Pancreas (tissue), 10 donors: ENCODE results near the gene PLB1. TPM values are rescaled to one million over a fixed set of nuclear protein-coding genes. Genes with fewer than 3 reads are reported as not detected.

Experiments
- ATAC-seq, 4 donors: fragments of 200-7000 bp; cut with Tn5 transposase; one replicate each; pipeline versions ENCODE4 v1.8.0 to v1.9.1; 2020; ENCODE audit warnings: mild to moderate bottlenecking in 4 of 4, moderate library complexity in 4 of 4
- DNase-seq, 6 donors: peaks; one replicate each; pipeline ENCODE4 v3.0.0-alpha.2; 2020
- FAIRE-seq: peaks from 2 replicates; lab custom pipeline; 2012; peaks lifted over from hg19 to GRCh38; lab: Jason Lieb, UNC
- H3K27ac ChIP-seq, 4 donors: fragments of 200-600 bp; sonication (generic); 1 replicate in 3 of 4; 2 replicates in 1 of 4; pipeline versions ENCODE4 v1.5.0 to v1.8.0; 2020
- H3K27me3 ChIP-seq, 4 donors: fragments of 200-600 bp; one replicate each; pipeline ENCODE4 v1.8.0; 2021
- H3K36me3 ChIP-seq, 3 donors: fragments of 200-600 bp; sonication (generic) in 1 of 3; one replicate each; pipeline versions ENCODE4 v1.5.0 to v1.8.0; 2020 to 2021
- H3K4me1 ChIP-seq, 3 donors: fragments of 200-600 bp; one replicate each; pipeline ENCODE4 v1.8.0; 2021
- H3K4me3 ChIP-seq, 4 donors: fragments of 200-600 bp; sonication (generic) in 2 of 4; one replicate each; pipeline versions ENCODE4 v1.5.0 to v1.8.0; 2020 to 2021
- H3K9me3 ChIP-seq, 4 donors: fragments of 200-600 bp; one replicate each; pipeline ENCODE4 v1.8.0; 2021
- WGBS, 2 donors: extraction: QIAGEN DNeasy Blood & Tissue Kit; methylation state at CpG; one replicate each; pipeline ENCODE4 v1.1.7; 2013; 5-methylcytosine and 5-hydroxymethylcytosine counted together
- intact Hi-C, 3 donors: fragments of 100-400 bp; cut with DNase I; formaldehyde crosslinking; loops; one replicate each; pipeline versions ENCODE4 v1.11.1 to v1.14.2; 2022
- polyA plus RNA-seq, 2 donors: library from polyadenylated mRNA; stranded (reverse); fragments of 200-250 nt; gene quantifications; one replicate each; pipeline ENCODE4 v1.2.3, GENCODE V29; 2013
- total RNA-seq, 6 donors: library from RNA; stranded (reverse); fragmentation: NEBNext Ultra II Directional in 4 of 6; extraction: Animal tissue kit (Norgen Biotek cat#: 25700) in 4 of 6; gene quantifications; one replicate each; pipeline versions ENCODE4 v1.2.1 to v1.2.4, GENCODE V29; 2021 to 2023
- TF ChIP-seq, protein P1 (sequence below), 4 donors: fragments of 200-600 bp; sonication (generic) in 3 of 4; IDR thresholded peaks; one replicate each; pipeline versions ENCODE4 v1.5.0 to v1.8.0; 2021; ENCODE audit warnings: antibody characterized with exemption in 4 of 4
- donor health status: healthy with polysubstance abuse.
- donor health status: DM: no; HTN: no; CAD: no; lungs with moderate emphysema.
- donor health status: DM: no; HTN: no; CAD: no.
- donor health status: control.
- donor health status: control.
- donor health status: Bipolar disorder and iron deficiency.
- donor health status: DM: yes; HTN: yes; CAD: no.
- donor health status: DM: no; HTN: no; CAD: no.
- donor health status: DM: no; HTN: no; CAD: no.
- donor health status: DM: yes; HTN: yes; CAD: no.

Gene PLB1, protein sequence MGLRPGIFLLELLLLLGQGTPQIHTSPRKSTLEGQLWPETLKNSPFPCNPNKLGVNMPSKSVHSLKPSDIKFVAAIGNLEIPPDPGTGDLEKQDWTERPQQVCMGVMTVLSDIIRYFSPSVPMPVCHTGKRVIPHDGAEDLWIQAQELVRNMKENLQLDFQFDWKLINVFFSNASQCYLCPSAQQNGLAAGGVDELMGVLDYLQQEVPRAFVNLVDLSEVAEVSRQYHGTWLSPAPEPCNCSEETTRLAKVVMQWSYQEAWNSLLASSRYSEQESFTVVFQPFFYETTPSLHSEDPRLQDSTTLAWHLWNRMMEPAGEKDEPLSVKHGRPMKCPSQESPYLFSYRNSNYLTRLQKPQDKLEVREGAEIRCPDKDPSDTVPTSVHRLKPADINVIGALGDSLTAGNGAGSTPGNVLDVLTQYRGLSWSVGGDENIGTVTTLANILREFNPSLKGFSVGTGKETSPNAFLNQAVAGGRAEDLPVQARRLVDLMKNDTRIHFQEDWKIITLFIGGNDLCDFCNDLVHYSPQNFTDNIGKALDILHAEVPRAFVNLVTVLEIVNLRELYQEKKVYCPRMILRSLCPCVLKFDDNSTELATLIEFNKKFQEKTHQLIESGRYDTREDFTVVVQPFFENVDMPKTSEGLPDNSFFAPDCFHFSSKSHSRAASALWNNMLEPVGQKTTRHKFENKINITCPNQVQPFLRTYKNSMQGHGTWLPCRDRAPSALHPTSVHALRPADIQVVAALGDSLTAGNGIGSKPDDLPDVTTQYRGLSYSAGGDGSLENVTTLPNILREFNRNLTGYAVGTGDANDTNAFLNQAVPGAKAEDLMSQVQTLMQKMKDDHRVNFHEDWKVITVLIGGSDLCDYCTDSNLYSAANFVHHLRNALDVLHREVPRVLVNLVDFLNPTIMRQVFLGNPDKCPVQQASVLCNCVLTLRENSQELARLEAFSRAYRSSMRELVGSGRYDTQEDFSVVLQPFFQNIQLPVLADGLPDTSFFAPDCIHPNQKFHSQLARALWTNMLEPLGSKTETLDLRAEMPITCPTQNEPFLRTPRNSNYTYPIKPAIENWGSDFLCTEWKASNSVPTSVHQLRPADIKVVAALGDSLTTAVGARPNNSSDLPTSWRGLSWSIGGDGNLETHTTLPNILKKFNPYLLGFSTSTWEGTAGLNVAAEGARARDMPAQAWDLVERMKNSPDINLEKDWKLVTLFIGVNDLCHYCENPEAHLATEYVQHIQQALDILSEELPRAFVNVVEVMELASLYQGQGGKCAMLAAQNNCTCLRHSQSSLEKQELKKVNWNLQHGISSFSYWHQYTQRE (N-terminal part only)
- total RNA-seq (1 to 10 TPM in 3 of 6 donors, under 1 TPM in 3; 0.16 to 2.4 (median 0.76) TPM), polyA plus RNA-seq (1 to 10 TPM in 1 of 2 donors, under 1 TPM in 1; 0.80 to 1.4 TPM)

DNA sequence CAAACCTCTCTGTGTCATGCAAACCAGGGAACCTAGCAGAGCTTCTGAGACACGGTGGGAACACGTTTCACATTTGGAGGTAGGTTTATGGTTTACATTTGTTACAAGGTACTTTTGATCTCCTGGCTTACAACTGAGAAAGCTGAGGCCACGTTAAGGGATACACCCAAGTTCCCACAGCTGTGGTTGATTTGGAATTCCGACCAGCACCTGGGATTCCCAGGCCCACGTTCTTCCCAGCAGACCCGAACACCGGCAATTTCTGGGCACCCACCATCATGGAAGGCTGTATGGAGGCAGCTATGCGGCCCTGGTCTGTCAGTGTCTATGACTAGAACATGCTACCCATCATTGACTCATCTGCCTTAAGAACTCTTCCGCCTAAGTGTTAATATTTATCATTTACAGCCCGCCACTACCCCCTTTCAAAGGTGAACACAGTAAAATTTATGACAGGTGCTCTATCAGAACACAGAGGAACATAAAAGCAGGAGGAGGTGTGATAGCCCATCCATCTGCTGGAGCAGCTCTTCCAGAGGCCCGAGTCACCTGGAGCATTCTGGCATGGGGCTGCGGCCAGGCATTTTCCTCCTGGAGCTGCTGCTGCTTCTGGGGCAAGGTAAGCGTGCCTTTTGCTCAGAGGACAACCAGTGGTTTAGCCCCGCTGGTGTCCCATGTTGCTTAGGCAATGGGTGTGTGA, at the start of gene PLB1:
Gene PLB1, plus strand, starts transcription at position 510 of the 700 bp plus-strand sequence. Its CDS starts 55 bp downstream, at position 565.
- FAIRE-seq (no peak), ATAC-seq (no peak)
- no peak within 1 kb of the TSS for H3K27ac ChIP-seq

DNA sequence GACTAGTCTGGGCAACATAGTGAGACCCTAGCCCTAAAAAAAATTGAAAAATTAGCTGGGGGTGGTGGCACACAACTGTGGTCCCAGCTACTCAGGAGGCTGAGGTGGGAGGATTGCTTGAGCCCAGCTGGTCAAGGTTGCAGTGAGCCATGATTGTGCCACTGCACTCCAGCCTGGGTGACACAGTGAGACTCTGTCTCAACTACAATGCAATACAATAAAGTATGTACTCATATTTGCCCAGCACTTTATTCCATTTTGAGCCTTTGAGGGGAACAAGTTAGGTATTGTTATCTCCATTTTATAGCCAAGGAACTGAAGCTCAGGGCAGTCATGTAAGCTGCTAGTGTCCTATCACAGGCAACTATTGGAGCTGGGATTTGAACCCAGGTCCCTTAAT, 49.3 kb upstream of the PLB1 start:
- ATAC-seq (no peak), FAIRE-seq (no peak), DNase-seq (no peak)
- intact Hi-C loops: no loop called here
- no peaks in the 10 kb centered on the region for H3K4me1 ChIP-seq
- H3K27ac ChIP-seq: no peak overlapping the region
- no peaks in the 10 kb centered on the region for H3K9me3 ChIP-seq
- H3K27me3 ChIP-seq: no peaks in the 10 kb centered on the region
- no peak overlapping the region for H3K4me3 ChIP-seq
- H3K36me3 ChIP-seq: no peaks in the 10 kb centered on the region
- TF ChIP-seq, protein P1, sequence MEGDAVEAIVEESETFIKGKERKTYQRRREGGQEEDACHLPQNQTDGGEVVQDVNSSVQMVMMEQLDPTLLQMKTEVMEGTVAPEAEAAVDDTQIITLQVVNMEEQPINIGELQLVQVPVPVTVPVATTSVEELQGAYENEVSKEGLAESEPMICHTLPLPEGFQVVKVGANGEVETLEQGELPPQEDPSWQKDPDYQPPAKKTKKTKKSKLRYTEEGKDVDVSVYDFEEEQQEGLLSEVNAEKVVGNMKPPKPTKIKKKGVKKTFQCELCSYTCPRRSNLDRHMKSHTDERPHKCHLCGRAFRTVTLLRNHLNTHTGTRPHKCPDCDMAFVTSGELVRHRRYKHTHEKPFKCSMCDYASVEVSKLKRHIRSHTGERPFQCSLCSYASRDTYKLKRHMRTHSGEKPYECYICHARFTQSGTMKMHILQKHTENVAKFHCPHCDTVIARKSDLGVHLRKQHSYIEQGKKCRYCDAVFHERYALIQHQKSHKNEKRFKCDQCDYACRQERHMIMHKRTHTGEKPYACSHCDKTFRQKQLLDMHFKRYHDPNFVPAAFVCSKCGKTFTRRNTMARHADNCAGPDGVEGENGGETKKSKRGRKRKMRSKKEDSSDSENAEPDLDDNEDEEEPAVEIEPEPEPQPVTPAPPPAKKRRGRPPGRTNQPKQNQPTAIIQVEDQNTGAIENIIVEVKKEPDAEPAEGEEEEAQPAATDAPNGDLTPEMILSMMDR (IDR thresholded peaks at IDR 0.05): no peak

More for the DNA sequence above, at the start of gene PLB1:
- TF ChIP-seq, protein P1 (IDR thresholded peaks at IDR 0.05): no peak
- no peak for DNase-seq
- WGBS, 2 donors: 73 to 79% methylated on average over 14 of the region's 14 CpGs
- no peaks in the 10 kb centered on the region for H3K4me1 ChIP-seq
- intact Hi-C loops: no loop called here
- no peaks in the 10 kb centered on the region for H3K9me3 ChIP-seq
- H3K4me3 ChIP-seq: no peak within 1 kb of the TSS
- H3K27me3 ChIP-seq: no peaks in the 10 kb centered on the region
- no peaks in the 10 kb centered on the region for H3K36me3 ChIP-seq

DNA sequence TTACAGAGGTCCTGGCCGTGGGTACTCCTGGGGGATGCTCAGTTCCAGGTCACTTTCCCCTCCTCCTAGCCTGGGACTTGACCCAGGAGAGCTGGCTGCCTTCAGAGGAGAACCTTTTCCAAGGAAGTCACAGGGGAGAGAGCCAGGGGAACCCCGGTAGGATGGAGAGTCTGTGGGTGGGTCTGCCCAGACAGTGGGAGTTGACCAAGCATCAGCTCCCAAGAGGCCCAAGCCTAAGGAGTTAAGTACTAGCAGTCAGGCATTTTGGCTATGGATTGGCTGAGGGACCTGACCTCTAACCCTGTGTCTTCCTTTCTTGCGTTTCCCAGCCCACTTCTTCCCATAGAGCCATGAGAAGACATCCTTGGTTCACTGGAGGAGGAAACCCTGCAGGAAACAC, 48.8 kb upstream of the PLB1 start:
- H3K36me3 ChIP-seq: no peaks in the 10 kb centered on the region
- WGBS, 2 donors: 81 to 83% methylated on average over 3 of the region's 3 CpGs
- H3K4me3 ChIP-seq: no peak overlapping the region
- ATAC-seq: no peak
- H3K4me1 ChIP-seq: no peaks in the 10 kb centered on the region
- no peak overlapping the region for H3K27ac ChIP-seq
- no peaks in the 10 kb centered on the region for H3K27me3 ChIP-seq
- no peak for DNase-seq
- intact Hi-C loops: no loop called here
- TF ChIP-seq, protein P1 (IDR thresholded peaks at IDR 0.05): no peak
- no peaks in the 10 kb centered on the region for H3K9me3 ChIP-seq
- no peak for FAIRE-seq

DNA sequence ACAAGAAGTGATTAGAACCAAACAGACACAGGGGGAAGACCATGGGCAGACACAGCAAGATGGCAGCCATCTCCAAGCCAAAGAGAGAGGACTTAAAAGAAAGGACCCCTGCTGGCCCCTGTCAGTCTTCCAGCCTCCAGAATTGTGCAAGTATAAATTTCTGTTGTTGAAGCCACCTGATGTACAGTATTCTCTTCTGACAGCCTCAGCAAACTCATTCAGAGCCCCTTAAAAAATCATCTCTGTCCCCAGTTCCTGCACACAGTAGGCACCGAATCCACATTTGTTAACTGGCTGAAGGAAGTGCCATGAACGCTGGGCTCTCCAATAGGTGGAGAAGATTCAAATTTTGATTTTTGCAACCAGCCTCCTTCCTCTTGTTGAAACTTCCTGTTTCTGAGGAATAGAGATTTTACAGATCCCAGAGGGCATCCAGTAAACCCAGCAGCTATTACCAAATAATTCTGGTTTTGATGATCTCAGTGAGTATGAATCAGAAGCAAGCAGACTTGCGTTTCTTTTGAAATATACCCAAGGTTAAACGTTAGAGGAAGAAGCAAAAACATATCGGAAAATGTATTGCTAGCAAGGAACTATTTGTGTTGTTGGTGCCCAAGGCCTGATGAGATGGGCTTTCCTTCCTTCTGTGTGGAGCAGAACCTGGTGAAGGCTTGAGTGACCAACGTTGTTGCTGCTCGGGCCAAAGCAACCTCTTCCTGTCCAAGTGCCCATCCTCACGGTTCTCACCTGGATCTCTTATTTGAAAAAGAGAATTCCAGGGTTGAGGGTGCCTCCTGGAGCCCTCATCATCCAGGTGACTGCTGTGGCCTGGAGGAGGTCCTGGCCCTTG, 47.7 kb upstream of the PLB1 start:
- intact Hi-C loops: no loop called here
- Histone ChIP-seq H3K27me3 (no peaks in the 10 kb centered on the region), H3K27ac (peak overlapping the region in 2 of 4 donors; percentile 33 to 66), H3K4me1 (no peaks in the 10 kb centered on the region), H3K4me3 (no peak overlapping the region), H3K9me3 (no peaks in the 10 kb centered on the region), H3K36me3 (no peaks in the 10 kb centered on the region)
- no peak for DNase-seq
- peak in 2 of 4 donors; percentile 29 to 57 for ATAC-seq
- TF ChIP-seq, protein P1 (IDR thresholded peaks at IDR 0.05): no peak
- 68 to 86% methylated on average over 8 of the region's 8 CpGs for WGBS, 2 donors
- FAIRE-seq: no peak
